ENCODE results near the gene DYRK2. TPM values are rescaled to one million over a fixed set of nuclear protein-coding genes. Genes with fewer than 3 reads are reported as not detected.

DYRK2 gene
- total and polyA plus RNA-seq, 8 donors, result 2.6 to 25.8 (median 12.2) TPM

- intact Hi-C loops (cut with DNase I), result no loop called here
- ATAC-seq, result peak in 2 of 4 donors; percentile 44 to 46
- Histone ChIP-seq H3K27ac (no peak overlapping the region), H3K27me3 (no peaks in the 10 kb centered on the region), H3K4me1 (peaks cover 0 to 9% (median 0%) of the 10 kb centered on the region in 3 donors), H3K9me3 (no peaks in the 10 kb centered on the region), H3K36me3 (no peaks in the 10 kb centered on the region), H3K4me3 (no peak overlapping the region)
- FAIRE-seq, result no peak
- 64 to 74% methylated on average over 2 of the region's 2 CpGs for WGBS, 2 donors
- no peak for DNase-seq
- no peak for TF ChIP-seq CTCF (IDR thresholded peaks at IDR 0.05)
These were observed 7.7 kb upstream of the DYRK2 start for GRCh38 chr12:67640863-67641262.

- FAIRE-seq (no peak), ATAC-seq (no peak), DNase-seq (no peak)
- Histone ChIP-seq H3K27me3 (no peaks in the 10 kb centered on the region), H3K36me3 (no peaks in the 10 kb centered on the region), H3K4me3 (no peak overlapping the region), H3K4me1 (no peaks in the 10 kb centered on the region), H3K9me3 (no peaks in the 10 kb centered on the region), H3K27ac (no peak overlapping the region)
- 94 to 98% methylated on average over 7 of the region's 7 CpGs for WGBS, 2 donors
- no peak for TF ChIP-seq CTCF (IDR thresholded peaks at IDR 0.05)
- intact Hi-C loops (cut with DNase I), result no loop called here
These were observed 3.4 kb upstream of the DYRK2 start for GRCh38 chr12:67645126-67645525.

GRCh38 chr12:67645601-67646000 is 2.9 kb upstream of the DYRK2 start:
- Histone ChIP-seq H3K27me3 (no peaks in the 10 kb centered on the region), H3K4me1 (peaks cover 0 to 1% (median 0%) of the 10 kb centered on the region in 3 donors), H3K27ac (no peak overlapping the region), H3K4me3 (no peak overlapping the region), H3K36me3 (no peaks in the 10 kb centered on the region), H3K9me3 (no peaks in the 10 kb centered on the region)
- TF ChIP-seq CTCF (IDR thresholded peaks at IDR 0.05), result no peak
- intact Hi-C loops (cut with DNase I), result no loop called here
- ATAC-seq (no peak), DNase-seq (no peak), FAIRE-seq (no peak)

- no peak for DNase-seq
- FAIRE-seq, result no peak
These were observed 1.8 kb upstream of the DYRK2 start for GRCh38 chr12:67646775-67647174.

More at GRCh38 chr12:67646775-67647174, 1.8 kb upstream of the DYRK2 start:
- intact Hi-C loops (cut with DNase I), result no loop called here
- Histone ChIP-seq H3K27me3 (no peaks in the 10 kb centered on the region), H3K4me3 (no peak overlapping the region), H3K4me1 (peaks cover 0 to 13% (median 0%) of the 10 kb centered on the region in 3 donors), H3K9me3 (no peaks in the 10 kb centered on the region), H3K27ac (peak overlapping the region in 1 of 4 donors; percentile 97), H3K36me3 (no peaks in the 10 kb centered on the region)
- 91 to 97% methylated on average over 4 of the region's 4 CpGs for WGBS, 2 donors
- no peak for TF ChIP-seq CTCF (IDR thresholded peaks at IDR 0.05)
- no peak for ATAC-seq
